A673 (cell line): ENCODE measurements around the gene TRAPPC10. TPM values are rescaled to one million over a fixed set of nuclear protein-coding genes. Genes with fewer than 3 reads are reported as not detected.
A peak's percentile ranks its signal among the peaks of the same experiment; 100 is the strongest.

Experiments used
- BruUV-seq: library from RNA; stranded (reverse); fragments of 400-500 nt; replicated peaks from 2 replicates; lab custom pipeline; 2021; lab: Mats Ljungman, UMichigan
- CTCF ChIA-PET: fragments of 300-600 bp; sonication (Branson Sonifier 250); formaldehyde crosslinking; loops from one replicate; lab custom pipeline; 2022; ENCODE audit warnings: antibody characterized with exemption; lab: Charles Lee
- POLR2A ChIA-PET: fragments of 300-600 bp; sonication (Branson Sonifier 250); formaldehyde crosslinking; loops from one replicate; lab custom pipeline; 2022; ENCODE audit warnings: antibody characterized with exemption; ENCODE audit not compliant: low non-redundant PET; lab: Charles Lee
- DNase-seq: peaks from one replicate; pipeline ENCODE4 v3.0.0-alpha.2; 2015; ENCODE audit warnings: low spot score
- H3K27ac ChIP-seq: fragments of 200-600 bp; sonication (generic); 2 replicates; pipeline ENCODE4 v1.5.1; 2016; ENCODE audit warnings: mixed run types, low read depth, mild to moderate bottlenecking, mixed read lengths, antibody characterized with exemption, low read length; ENCODE audit not compliant: poor library complexity, severe bottlenecking
- H3K27me3 ChIP-seq: fragments of 200-600 bp; sonication (generic); replicated peaks from 2 replicates; pipeline ENCODE4 v1.6.1; 2017; ENCODE audit warnings: mixed run types, low read depth, mild to moderate bottlenecking, mixed read lengths, antibody characterized with exemption, low read length; ENCODE audit not compliant: insufficient read depth, poor library complexity
- H3K36me3 ChIP-seq: fragments of 200-600 bp; sonication (generic); 2 replicates; pipeline ENCODE4 v1.6.1; 2016; ENCODE audit warnings: mixed run types, mild to moderate bottlenecking, mixed read lengths, antibody characterized with exemption, low read length; ENCODE audit not compliant: insufficient read depth, poor library complexity, severe bottlenecking
- H3K4me1 ChIP-seq: fragments of 200-600 bp; sonication (generic); 2 replicates; pipeline ENCODE4 v1.6.1; 2017; ENCODE audit warnings: mixed run types, mild to moderate bottlenecking, mixed read lengths, antibody characterized with exemption, low read length; ENCODE audit not compliant: insufficient read depth, poor library complexity, severe bottlenecking
- H3K4me3 ChIP-seq: fragments of 200-600 bp; sonication (generic); 2 replicates; pipeline ENCODE4 v1.5.1; 2016; ENCODE audit warnings: low read depth, mixed run types, mild to moderate bottlenecking, mixed read lengths, low read length; ENCODE audit not compliant: poor library complexity, severe bottlenecking
- H3K9me3 ChIP-seq: fragments of 200-600 bp; sonication (generic); 2 replicates; pipeline ENCODE4 v1.6.1; 2016; ENCODE audit warnings: mixed run types, low read depth, mild to moderate bottlenecking, mixed read lengths, antibody characterized with exemption, low read length; ENCODE audit not compliant: poor library complexity, severe bottlenecking
- EZH2 ChIP-seq: fragments of 200-600 bp; sonication (generic); IDR thresholded peaks from 2 replicates; pipeline ENCODE4 v1.6.1; 2017; ENCODE audit warnings: borderline replicate concordance, low read depth, mild to moderate bottlenecking, mixed read lengths, antibody characterized with exemption, low read length; ENCODE audit not compliant: poor library complexity, severe bottlenecking
- intact Hi-C: fragments of 100-400 bp; cut with micrococcal nuclease; formaldehyde crosslinking; loops from one replicate; pipeline ENCODE4 v1.10.0; 2022; ENCODE audit not compliant: unreplicated experiment
- total RNA-seq: library from RNA; stranded (reverse); gene quantifications from 2 replicates; pipeline ENCODE4 v1.2.3, GENCODE V29; 2021
- TF ChIP-seq, protein P1 (sequence below): fragments of 300-800, 200-600 bp; sonication (generic); conservative IDR thresholded peaks from 2 replicates; pipeline ENCODE4 v1.5.1; 2017; ENCODE audit warnings: low read depth, mild to moderate bottlenecking, antibody characterized with exemption, low read length, moderate library complexity, mixed read lengths

The TRAPPC10 gene
- total RNA-seq, 1 experiment from 2014 or later: 51.4 TPM

- CTCF ChIA-PET: no interaction called here
- H3K9me3 ChIP-seq: no peaks in the 10 kb centered on the region
- no peaks in the 10 kb centered on the region for H3K4me1 ChIP-seq
- no peak for TF ChIP-seq EZH2
- TF ChIP-seq, protein P1, sequence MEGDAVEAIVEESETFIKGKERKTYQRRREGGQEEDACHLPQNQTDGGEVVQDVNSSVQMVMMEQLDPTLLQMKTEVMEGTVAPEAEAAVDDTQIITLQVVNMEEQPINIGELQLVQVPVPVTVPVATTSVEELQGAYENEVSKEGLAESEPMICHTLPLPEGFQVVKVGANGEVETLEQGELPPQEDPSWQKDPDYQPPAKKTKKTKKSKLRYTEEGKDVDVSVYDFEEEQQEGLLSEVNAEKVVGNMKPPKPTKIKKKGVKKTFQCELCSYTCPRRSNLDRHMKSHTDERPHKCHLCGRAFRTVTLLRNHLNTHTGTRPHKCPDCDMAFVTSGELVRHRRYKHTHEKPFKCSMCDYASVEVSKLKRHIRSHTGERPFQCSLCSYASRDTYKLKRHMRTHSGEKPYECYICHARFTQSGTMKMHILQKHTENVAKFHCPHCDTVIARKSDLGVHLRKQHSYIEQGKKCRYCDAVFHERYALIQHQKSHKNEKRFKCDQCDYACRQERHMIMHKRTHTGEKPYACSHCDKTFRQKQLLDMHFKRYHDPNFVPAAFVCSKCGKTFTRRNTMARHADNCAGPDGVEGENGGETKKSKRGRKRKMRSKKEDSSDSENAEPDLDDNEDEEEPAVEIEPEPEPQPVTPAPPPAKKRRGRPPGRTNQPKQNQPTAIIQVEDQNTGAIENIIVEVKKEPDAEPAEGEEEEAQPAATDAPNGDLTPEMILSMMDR: no peak
- H3K27me3 ChIP-seq: no peaks in the 10 kb centered on the region
- POLR2A ChIA-PET: no interaction called here
- no TSS peak for BruUV-seq
- no peak for DNase-seq
- no peak overlapping the region for H3K4me3 ChIP-seq
- H3K36me3 ChIP-seq: peaks cover 57% of the 10 kb centered on the region
- no peak overlapping the region for H3K27ac ChIP-seq
- intact Hi-C loops: no loop called here
Observed at GRCh38 chr21:44082648-44083440, 70.7 kb downstream of the TRAPPC10 start.

DNA sequence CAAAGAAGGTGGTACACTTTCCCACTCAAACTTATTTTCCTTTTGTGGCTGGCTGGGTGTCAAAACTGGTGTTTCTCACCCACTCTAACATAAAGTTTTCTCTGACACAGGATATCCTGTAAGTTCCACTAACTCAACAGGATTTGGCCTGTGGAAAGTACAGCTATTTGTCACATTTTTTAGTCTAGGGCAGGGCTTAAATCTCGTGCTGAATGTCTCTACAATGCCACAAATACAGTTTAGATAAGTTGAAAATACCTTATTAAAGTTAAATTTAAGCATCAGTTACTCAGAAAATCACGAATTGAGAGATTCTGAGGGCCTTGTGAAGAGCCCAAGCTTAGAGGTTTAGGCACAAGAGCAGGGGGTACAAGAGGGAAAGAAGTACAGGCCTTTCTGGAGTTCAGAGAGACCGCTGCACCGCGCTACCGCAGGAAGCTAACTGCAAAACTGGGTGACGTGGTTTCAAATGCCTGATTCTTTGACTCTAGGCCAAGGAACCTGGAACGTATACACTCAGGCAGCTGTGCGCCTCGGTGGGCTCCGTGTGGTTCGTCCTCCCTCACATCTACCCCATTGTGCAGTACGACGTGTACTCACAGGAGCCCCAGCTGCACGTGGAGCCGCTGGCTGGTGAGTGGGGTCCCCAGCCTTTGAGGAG lies 71.7 kb downstream of the TRAPPC10 start:
- H3K4me1 ChIP-seq: no peaks in the 10 kb centered on the region
- TF ChIP-seq EZH2: no peak
- TF ChIP-seq, protein P1: no peak
- H3K27ac ChIP-seq: no peak overlapping the region
- no peaks in the 10 kb centered on the region for H3K9me3 ChIP-seq
- intact Hi-C loops: no loop called here
- peaks cover 55% of the 10 kb centered on the region for H3K36me3 ChIP-seq
- no peak overlapping the region for H3K4me3 ChIP-seq
- ChIA-PET CTCF (no interaction called here), POLR2A (no interaction called here)
- H3K27me3 ChIP-seq: no peaks in the 10 kb centered on the region
- no peak for DNase-seq
- no TSS peak for BruUV-seq

- Histone ChIP-seq H3K9me3 (no peaks in the 10 kb centered on the region), H3K27ac (peak overlapping the region; percentile 37), H3K36me3 (peaks cover 52% of the 10 kb centered on the region), H3K4me1 (no peaks in the 10 kb centered on the region), H3K27me3 (no peaks in the 10 kb centered on the region), H3K4me3 (no peak overlapping the region)
- no TSS peak for BruUV-seq
- ChIA-PET CTCF (no interaction called here), POLR2A (no interaction called here)
- intact Hi-C loops: no loop called here
- TF ChIP-seq EZH2: no peak
- TF ChIP-seq, protein P1: no peak
- DNase-seq: no peak
Observed at GRCh38 chr21:44084496-44085241, 72.6 kb downstream of the TRAPPC10 start.
